GM13977 (cell line): ENCODE data around the gene PDE8A.
A peak's percentile ranks its signal among the peaks of the same experiment; 100 is the strongest.

Source experiments
- DNase-seq: peaks from one replicate; pipeline ENCODE4 v3.0.0; 2012; ENCODE audit warnings: low spot score
- CTCF ChIP-seq: IDR thresholded peaks from 2 replicates; pipeline ENCODE4 v1.5.1; 2012; ENCODE audit warnings: mild to moderate bottlenecking, control low read depth; ENCODE audit not compliant: insufficient read depth; ENCODE audit errors: extremely low read depth, missing control alignments
- in situ Hi-C: fragments of 300-500 bp; cut with MboI; formaldehyde crosslinking; loops from one replicate; pipeline ENCODE4 v1.12.0; 2022; ENCODE audit warnings: low sequenced_read_pairs, low pct_unique_long_range_greater_than_20kb, mixed read lengths, inconsistent platforms; ENCODE audit not compliant: unreplicated experiment

The PDE8A gene

GRCh38 chr15:84950570-84951111 is 31.0 kb upstream of the PDE8A start:
- TF ChIP-seq CTCF, result no peak
- in situ Hi-C loops, result loop anchor here (25.0 kb wide), 1 partner anchor 187 kb away; no protein-coding TSS in a partner anchor
- no peak for DNase-seq

DNA sequence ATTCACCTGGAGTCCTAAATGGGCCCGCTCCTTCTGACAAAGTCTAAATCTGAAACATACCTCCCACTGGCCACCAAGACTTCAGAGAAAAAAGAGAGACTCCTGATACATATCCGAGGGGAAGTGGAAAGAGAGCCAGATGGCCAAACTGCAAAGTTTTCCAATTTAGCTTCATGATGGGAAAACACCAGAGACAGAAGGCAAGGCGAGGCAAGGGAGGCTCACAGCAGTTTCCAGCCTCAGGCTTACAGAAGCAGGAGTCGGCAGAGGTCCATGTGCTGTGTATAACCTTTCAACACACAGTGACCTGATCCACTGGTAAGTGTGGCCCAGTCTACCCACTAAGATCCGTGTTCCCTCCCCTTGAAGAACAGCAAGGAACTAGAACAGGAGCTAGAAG is 29.9 kb upstream of the PDE8A start:
- no peak for TF ChIP-seq CTCF
- in situ Hi-C loops, result loop anchor here (25.0 kb wide), 1 partner anchor 186 kb away; no protein-coding TSS in a partner anchor
- no peak for DNase-seq

- no peak for DNase-seq
- in situ Hi-C loops, result loop anchor here (25.0 kb wide), 1 partner anchor 184 kb away; no protein-coding TSS in a partner anchor
- TF ChIP-seq CTCF, result no peak
Measured at GRCh38 chr15:84953136-84953535, 28.5 kb upstream of the PDE8A start.

- TF ChIP-seq CTCF, result no peak
- in situ Hi-C loops, result loop anchor here (25.0 kb wide), 1 partner anchor 184 kb away; no protein-coding TSS in a partner anchor
- DNase-seq, result no peak
Measured at GRCh38 chr15:84953726-84954125, 27.9 kb upstream of the PDE8A start.

DNA sequence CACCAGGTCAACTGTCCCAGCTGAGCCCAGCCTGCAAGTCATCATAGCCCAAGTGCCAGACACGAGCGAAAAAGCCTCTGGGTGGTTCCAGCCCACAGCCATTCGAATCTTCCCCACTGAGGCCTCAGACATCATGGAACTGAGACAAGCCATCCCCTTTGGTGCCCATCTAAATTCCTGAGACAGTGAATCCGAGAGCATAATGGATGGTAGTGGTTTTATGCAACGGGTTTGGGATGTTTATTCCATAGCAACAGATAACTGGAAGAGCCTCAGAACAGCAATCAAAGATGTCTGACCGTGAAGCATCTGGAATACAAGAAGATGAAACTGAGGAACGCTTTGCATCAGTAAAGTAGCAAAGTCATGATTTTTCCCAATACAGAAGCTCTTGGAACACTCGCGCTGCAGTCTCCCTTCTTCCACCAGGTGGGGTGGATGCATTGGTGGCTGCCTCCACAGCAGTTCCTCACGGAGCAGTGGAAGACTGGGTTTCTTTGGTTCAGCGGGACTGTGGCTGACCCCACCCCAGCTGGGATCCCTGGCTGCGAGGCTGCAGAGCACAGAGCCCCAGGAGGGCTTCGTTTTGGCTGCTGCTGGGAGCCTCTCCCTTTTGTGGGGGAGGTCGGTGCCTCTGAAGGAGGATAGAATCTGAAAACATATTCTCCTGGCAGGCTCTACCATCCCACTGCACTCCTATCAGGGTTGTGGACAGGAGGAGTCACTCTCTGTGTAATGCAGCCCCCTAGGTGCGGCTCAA is 26.4 kb upstream of the PDE8A start:
- peak; percentile 72 for TF ChIP-seq CTCF
- in situ Hi-C loops, result loop anchor here (25.0 kb wide), 1 partner anchor 182 kb away; no protein-coding TSS in a partner anchor
- peak; percentile 45 for DNase-seq

GRCh38 chr15:84956199-84956598 is 25.5 kb upstream of the PDE8A start:
- no peak for DNase-seq
- TF ChIP-seq CTCF, result no peak
- in situ Hi-C loops, result loop anchor here (25.0 kb wide), 1 partner anchor 181 kb away; no protein-coding TSS in a partner anchor
